Activated T-cell treated with anti-CD3 and anti-CD28 coated beads, Interleukin-2, amount 50 U/mL, for 1 hour (primary cell): ENCODE data around the gene CYFIP1.
"Not testable (repeated sequence)": the region's sequence is repeated elsewhere in the genome, so short reads cannot be mapped to it uniquely, and the experiment has no call there.

Experiments
- DNase-seq: peaks from one replicate; pipeline ENCODE4 v3.0.0-alpha.2; 2020

Gene CYFIP1

GRCh38 chr15:22980189-22981050, at the start of gene CYFIP1:
CYFIP1 (minus strand) TSS chr15:22980368; CDS start chr15:22947285, 33,083 bp downstream.
- peak; percentile 31 for DNase-seq

GRCh38 chr15:23026218-23026617, 46.0 kb upstream of the CYFIP1 start:
- no peak for DNase-seq

- DNase-seq, result no peak
These were observed 42.0 kb upstream of the CYFIP1 start for GRCh38 chr15:23022156-23022555.

GRCh38 chr15:23014394-23015000, 34.3 kb upstream of the CYFIP1 start:
- no peak for DNase-seq

GRCh38 chr15:23013681-23014080, 33.5 kb upstream of the CYFIP1 start:
- no peak for DNase-seq

- DNase-seq, result not testable (repeated sequence)
These were observed 32.4 kb upstream of the CYFIP1 start for GRCh38 chr15:23012616-23013015.

- no peak for DNase-seq
These were observed 23.6 kb upstream of the CYFIP1 start for GRCh38 chr15:23003736-23004135.

- DNase-seq, result no peak
These were observed 22.8 kb upstream of the CYFIP1 start for GRCh38 chr15:23002920-23003319.

- DNase-seq, result no peak
These were observed 15.6 kb upstream of the CYFIP1 start for GRCh38 chr15:22995795-22996194.

GRCh38 chr15:22992024-22992326, 11.8 kb upstream of the CYFIP1 start:
- DNase-seq, result no peak

- no peak for DNase-seq
These were observed 9.7 kb upstream of the CYFIP1 start for GRCh38 chr15:22989576-22990477.

- no peak for DNase-seq
These were observed 8.6 kb upstream of the CYFIP1 start for GRCh38 chr15:22988811-22989210.

GRCh38 chr15:22981931-22982330, 1.8 kb upstream of the CYFIP1 start:
- not testable (repeated sequence) for DNase-seq

GRCh38 chr15:22981051-22981840, 1.1 kb upstream of the CYFIP1 start:
- no peak for DNase-seq

GRCh38 chr15:22979238-22980188, 655 bp downstream of the CYFIP1 start:
- peak; percentile 34 for DNase-seq

- DNase-seq, result no peak
These were observed 1.4 kb downstream of the CYFIP1 start for GRCh38 chr15:22978691-22979237.

GRCh38 chr15:22974745-22975144, 5.4 kb downstream of the CYFIP1 start:
- no peak for DNase-seq

GRCh38 chr15:22973987-22974386, 6.2 kb downstream of the CYFIP1 start:
- no peak for DNase-seq

- no peak for DNase-seq
These were observed 6.9 kb downstream of the CYFIP1 start for GRCh38 chr15:22973286-22973685.

GRCh38 chr15:22969489-22969888, 10.7 kb downstream of the CYFIP1 start:
- DNase-seq, result no peak

GRCh38 chr15:22968366-22968765, 11.8 kb downstream of the CYFIP1 start:
- no peak for DNase-seq
